GM21619 (cell line): ENCODE results near the gene IGBP1.
A peak's percentile ranks its signal among the peaks of the same experiment; 100 is the strongest.
"Not testable (repeated sequence)": the region's sequence is repeated elsewhere in the genome, so short reads cannot be mapped to it uniquely, and the experiment has no call there.

Experiments used
- ATAC-seq: cut with Tn5 transposase; IDR thresholded peaks from one replicate; pipeline ENCODE4 v1.9.1; 2021; ENCODE audit not compliant: unreplicated experiment

IGBP1 gene

GRCh38 chrX:70166601-70167590, 33.6 kb downstream of the IGBP1 start:
- ATAC-seq: no peak

- no peak for ATAC-seq
Measured at GRCh38 chrX:70168238-70169188, 35.3 kb downstream of the IGBP1 start.

GRCh38 chrX:70169281-70169680, 36.0 kb downstream of the IGBP1 start:
- ATAC-seq: no peak

GRCh38 chrX:70171624-70172023, 38.4 kb downstream of the IGBP1 start:
- no peak for ATAC-seq

GRCh38 chrX:70172221-70172620, 39.0 kb downstream of the IGBP1 start:
- no peak for ATAC-seq

GRCh38 chrX:70172964-70173363, 39.7 kb downstream of the IGBP1 start:
- ATAC-seq: no peak

- no peak for ATAC-seq
Measured at GRCh38 chrX:70174754-70175153, 41.5 kb downstream of the IGBP1 start.

GRCh38 chrX:70175338-70175737, 42.1 kb downstream of the IGBP1 start:
- ATAC-seq: no peak

- ATAC-seq: peak; percentile 80
Measured at GRCh38 chrX:70176938-70177533, 43.8 kb downstream of the IGBP1 start, which contains the start of gene DGAT2L6. TSS of gene DGAT2L6 (plus strand) at chrX:70177483. CDS start at chrX:70177583, 100 bp downstream.

GRCh38 chrX:70183091-70183490, 49.8 kb downstream of the IGBP1 start:
- ATAC-seq: no peak

GRCh38 chrX:70190225-70190624, 57.0 kb downstream of the IGBP1 start:
- ATAC-seq: no peak

GRCh38 chrX:70196961-70197720, 63.9 kb downstream of the IGBP1 start:
- peak; percentile 74 for ATAC-seq

GRCh38 chrX:70201732-70202131, 68.5 kb downstream of the IGBP1 start:
- ATAC-seq: no peak

- ATAC-seq: no peak
Measured at GRCh38 chrX:70208479-70208878, 75.2 kb downstream of the IGBP1 start.

- not testable (repeated sequence) for ATAC-seq
Measured at GRCh38 chrX:70209570-70209969, 76.3 kb downstream of the IGBP1 start.
